Measurements from ENCODE around the gene GNG3. TPM values are rescaled to one million over a fixed set of nuclear protein-coding genes. Genes with fewer than 3 reads are reported as not detected.

GNG3 gene
- total and polyA plus RNA-seq, 2 experiments from 2014 or later: 0.23 to 1.2 TPM

GRCh38 chr11:62726156-62726914, 18.9 kb downstream of the GNG3 start:
- no peak overlapping the region for H2AFZ ChIP-seq
- no peak for DNase-seq (ENCODE audit: low spot score)
- H3K4me2 ChIP-seq: peak overlapping the region; percentile 89
- TF ChIP-seq EZH2phosphoT487 (IDR thresholded peaks at IDR 0.05; ENCODE audit: low read depth, severe bottlenecking, unreplicated experiment): no peak
- TF ChIP-seq EZH2 (IDR thresholded peaks at IDR 0.05; ENCODE audit: borderline replicate concordance): no peak
- no peak for TF ChIP-seq CTCF (IDR thresholded peaks at IDR 0.05; ENCODE audit: poor library complexity)
- peaks cover 16% of the 10 kb centered on the region for H3K4me1 ChIP-seq (ENCODE audit: insufficient read depth)
- H3K9me3 ChIP-seq (ENCODE audit: low read depth): no peaks in the 10 kb centered on the region
- peak overlapping the region; percentile 91 for H3K27ac ChIP-seq
- peaks cover 12% of the 10 kb centered on the region for H3K36me3 ChIP-seq (replicated peaks; ENCODE audit: insufficient read depth, low read depth)
- H3K27me3 ChIP-seq: no peaks in the 10 kb centered on the region
- H3K79me2 ChIP-seq: peaks cover 80% of the 10 kb centered on the region
- H3K9me2 ChIP-seq (replicated peaks; ENCODE audit: insufficient read depth): no peaks in the 10 kb centered on the region
- H4K20me1 ChIP-seq (ENCODE audit: insufficient read depth, poor library complexity, severe bottlenecking): peaks cover 45% of the 10 kb centered on the region
- WGBS (ENCODE audit: low lambda C conversion rate, missing lambda C conversion rate): 1% methylated on average over 30 of the region's 51 CpGs
- peak overlapping the region; percentile 12 for H3K4me3 ChIP-seq

GRCh38 chr11:62726915-62727164, 19.4 kb downstream of the GNG3 start:
- H3K27me3 ChIP-seq: no peaks in the 10 kb centered on the region
- peaks cover 45% of the 10 kb centered on the region for H4K20me1 ChIP-seq (ENCODE audit: insufficient read depth, poor library complexity, severe bottlenecking)
- H3K4me2 ChIP-seq: peak overlapping the region; percentile 89
- peaks cover 16% of the 10 kb centered on the region for H3K4me1 ChIP-seq (ENCODE audit: insufficient read depth)
- WGBS (ENCODE audit: low lambda C conversion rate, missing lambda C conversion rate): no CpG with 5 or more reads among the region's 37 CpGs
- H3K9me3 ChIP-seq (ENCODE audit: low read depth): no peaks in the 10 kb centered on the region
- TF ChIP-seq EZH2phosphoT487 (IDR thresholded peaks at IDR 0.05; ENCODE audit: low read depth, severe bottlenecking, unreplicated experiment) (no peak), EZH2 (IDR thresholded peaks at IDR 0.05; ENCODE audit: borderline replicate concordance) (no peak), CTCF (IDR thresholded peaks at IDR 0.05; ENCODE audit: poor library complexity) (no peak)
- H2AFZ ChIP-seq: no peak overlapping the region
- no peak for DNase-seq (ENCODE audit: low spot score)
- peaks cover 80% of the 10 kb centered on the region for H3K79me2 ChIP-seq
- peak overlapping the region; percentile 91 for H3K27ac ChIP-seq
- no peaks in the 10 kb centered on the region for H3K9me2 ChIP-seq (replicated peaks; ENCODE audit: insufficient read depth)
- H3K36me3 ChIP-seq (replicated peaks; ENCODE audit: insufficient read depth, low read depth): peaks cover 7% of the 10 kb centered on the region
- H3K4me3 ChIP-seq: peak overlapping the region; percentile 12

GRCh38 chr11:62727165-62727871, 19.8 kb downstream of the GNG3 start, which contains the start of gene HNRNPUL2:
Gene HNRNPUL2 (minus strand): TSS chr11:62727457. CDS start chr11:62727156, 301 bp downstream.
- Histone ChIP-seq H3K27ac (peak within 1 kb of the TSS; percentile 91), H2AFZ (peak within 1 kb of the TSS; percentile 93), H3K9me2 (replicated peaks; ENCODE audit: insufficient read depth) (no peaks in the 10 kb centered on the region), H3K27me3 (no peaks in the 10 kb centered on the region), H3K79me2 (peaks cover 80% of the 10 kb centered on the region), H3K4me2 (peak within 1 kb of the TSS; percentile 89), H3K4me1 (ENCODE audit: insufficient read depth) (peaks cover 16% of the 10 kb centered on the region), H4K20me1 (ENCODE audit: insufficient read depth, poor library complexity, severe bottlenecking) (peaks cover 43% of the 10 kb centered on the region), H3K4me3 (peak within 1 kb of the TSS; percentile 48), H3K36me3 (replicated peaks; ENCODE audit: insufficient read depth, low read depth) (peaks cover 5% of the 10 kb centered on the region), H3K9me3 (ENCODE audit: low read depth) (no peaks in the 10 kb centered on the region)
- DNase-seq (ENCODE audit: low spot score): peak; percentile 100
- no peak for TF ChIP-seq EZH2 (IDR thresholded peaks at IDR 0.05; ENCODE audit: borderline replicate concordance)
- TF ChIP-seq EZH2phosphoT487 (IDR thresholded peaks at IDR 0.05; ENCODE audit: low read depth, severe bottlenecking, unreplicated experiment): no peak
- no peak for TF ChIP-seq CTCF (IDR thresholded peaks at IDR 0.05; ENCODE audit: poor library complexity)
- under 1% methylated on average over 54 of the region's 72 CpGs for WGBS (ENCODE audit: low lambda C conversion rate, missing lambda C conversion rate)
